ENCODE measurements around the gene MLLT10.

Gene MLLT10

DNA sequence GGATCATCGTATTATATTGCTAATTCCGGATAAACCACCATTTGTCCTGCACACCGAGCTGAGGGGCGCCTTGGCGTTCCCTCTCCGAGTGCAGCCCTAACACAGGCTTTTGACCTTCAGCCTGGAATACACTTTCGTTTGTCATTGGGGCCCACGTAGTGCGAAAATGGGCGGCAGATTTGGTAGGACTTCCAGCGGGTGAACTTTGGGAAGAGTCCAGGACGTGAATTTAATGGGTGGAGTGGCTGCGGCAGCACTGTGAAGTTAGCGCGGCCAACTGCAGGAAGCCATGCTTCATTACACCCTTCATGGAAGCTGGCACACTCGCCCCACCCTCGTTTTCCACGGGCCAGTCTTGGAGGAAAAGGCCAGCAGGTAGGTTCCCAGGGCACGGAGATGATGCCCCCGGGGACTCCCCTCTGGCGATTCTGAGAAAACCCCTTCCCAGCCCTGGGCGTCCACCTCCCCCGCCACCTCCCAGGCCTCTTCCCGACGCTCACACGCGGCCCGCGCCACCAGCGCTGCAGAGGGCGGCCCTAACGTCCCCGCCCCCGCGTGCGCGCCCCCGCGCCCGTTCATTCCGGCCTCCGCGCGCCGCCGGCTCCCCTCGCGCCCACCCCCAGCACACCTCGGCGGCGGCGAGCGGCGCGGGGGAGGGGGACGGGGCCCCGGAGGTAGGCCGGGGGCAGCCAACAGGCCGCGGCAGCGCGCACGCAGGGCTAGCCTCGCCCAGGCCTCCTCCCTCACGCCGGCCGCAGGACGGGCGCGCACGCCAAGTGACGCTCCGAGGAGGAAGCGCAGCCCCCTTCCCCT, at the start of gene MLLT10:
MLLT10 (plus strand) TSS at position 766 of the 813 bp plus-strand sequence. CDS start 413 bp downstream, outside the sequence.
- DNase-seq: peak; percentile 94

DNA sequence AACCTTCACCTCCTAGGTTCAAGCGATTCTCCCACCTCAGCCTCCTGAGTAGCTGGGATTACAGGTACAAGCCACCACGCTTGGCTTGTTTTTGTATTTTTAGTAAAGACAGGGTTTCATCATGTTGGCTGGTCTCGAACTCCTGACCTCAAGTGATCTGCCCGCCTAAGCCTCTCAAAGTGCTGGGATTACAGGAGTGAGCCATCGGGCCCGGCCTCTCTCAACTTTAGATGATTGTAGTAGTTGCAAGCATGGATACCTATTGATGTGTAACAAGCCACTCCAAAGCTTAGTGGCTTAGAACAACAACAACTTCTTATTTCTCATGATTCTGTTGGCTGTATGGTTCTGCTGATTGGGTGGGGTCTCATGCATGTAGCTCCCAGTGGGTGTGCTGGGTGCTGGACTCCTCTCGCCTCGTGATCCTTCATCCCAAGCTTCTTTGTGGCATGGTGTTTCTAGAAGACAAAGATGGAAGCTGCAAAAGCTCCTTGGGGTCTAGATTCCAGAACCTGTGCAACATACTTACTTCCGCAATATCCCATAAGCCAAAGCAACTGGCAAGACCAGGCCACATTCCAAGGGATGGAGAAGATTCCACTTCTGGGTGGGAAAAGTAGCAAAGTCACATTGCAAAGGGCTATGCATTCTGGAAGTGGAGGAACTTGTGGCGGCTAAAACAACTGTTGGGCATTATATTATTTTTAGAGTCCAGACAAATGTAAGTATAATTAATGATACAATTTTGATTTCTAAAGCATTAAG, 46.4 kb upstream of the MLLT10 start:
- DNase-seq: no peak

DNA sequence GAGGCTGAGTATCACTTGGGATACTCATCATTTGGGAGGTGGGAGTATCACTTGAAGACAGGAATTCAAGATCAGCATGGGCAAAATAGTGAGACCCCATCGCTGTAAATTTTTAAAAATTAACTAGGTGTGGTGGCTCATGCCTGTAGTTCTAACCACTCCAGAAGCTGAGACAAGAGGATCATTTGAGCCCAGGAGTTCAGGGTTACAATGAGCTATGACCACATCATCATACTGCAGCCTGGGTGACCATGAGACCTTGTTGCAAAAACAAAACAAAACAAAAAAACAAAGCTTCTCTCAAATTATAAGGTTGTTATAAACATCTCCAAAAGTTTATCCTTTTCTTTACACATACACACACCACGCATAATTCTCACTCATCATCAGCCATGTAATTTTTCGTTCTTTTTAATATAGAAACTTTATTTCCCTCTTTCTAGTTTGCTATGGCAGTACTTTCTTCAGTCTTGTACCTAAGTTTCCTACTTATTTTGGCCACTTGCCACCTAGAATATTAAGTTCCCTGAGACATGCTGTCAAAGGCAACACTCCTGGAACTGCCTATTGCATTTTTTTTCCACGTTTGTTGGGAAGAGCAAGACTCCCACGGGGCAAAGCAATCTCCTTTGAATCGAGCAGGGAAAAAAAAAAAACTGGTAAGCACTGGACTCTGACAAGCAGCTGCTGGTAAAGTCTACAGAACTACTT, 45.6 kb upstream of the MLLT10 start:
- no peak for DNase-seq

DNA sequence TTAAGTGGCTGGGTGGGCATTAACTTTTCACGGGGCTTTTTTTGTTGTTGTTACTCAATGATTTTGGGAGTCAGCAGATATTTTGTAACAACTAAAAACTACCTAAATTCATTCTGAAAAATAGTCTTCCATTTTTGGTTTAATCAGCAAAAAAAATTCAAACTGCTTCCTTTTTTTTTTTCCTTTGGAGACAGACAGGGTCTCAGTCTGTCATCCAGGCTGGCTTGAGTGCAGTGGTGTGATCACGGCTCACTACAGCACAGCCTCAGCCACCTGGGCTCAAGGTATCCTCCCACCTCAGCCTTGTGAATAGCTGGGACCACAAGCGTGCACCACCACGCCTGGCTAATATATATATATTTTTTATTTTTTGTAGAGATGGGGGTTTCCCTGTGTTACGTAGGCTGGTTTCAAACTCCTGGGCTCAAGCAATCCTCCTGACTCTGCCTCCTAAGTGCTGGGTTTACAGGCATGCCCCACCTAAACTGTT, 45.0 kb upstream of the MLLT10 start:
- DNase-seq: no peak

DNA sequence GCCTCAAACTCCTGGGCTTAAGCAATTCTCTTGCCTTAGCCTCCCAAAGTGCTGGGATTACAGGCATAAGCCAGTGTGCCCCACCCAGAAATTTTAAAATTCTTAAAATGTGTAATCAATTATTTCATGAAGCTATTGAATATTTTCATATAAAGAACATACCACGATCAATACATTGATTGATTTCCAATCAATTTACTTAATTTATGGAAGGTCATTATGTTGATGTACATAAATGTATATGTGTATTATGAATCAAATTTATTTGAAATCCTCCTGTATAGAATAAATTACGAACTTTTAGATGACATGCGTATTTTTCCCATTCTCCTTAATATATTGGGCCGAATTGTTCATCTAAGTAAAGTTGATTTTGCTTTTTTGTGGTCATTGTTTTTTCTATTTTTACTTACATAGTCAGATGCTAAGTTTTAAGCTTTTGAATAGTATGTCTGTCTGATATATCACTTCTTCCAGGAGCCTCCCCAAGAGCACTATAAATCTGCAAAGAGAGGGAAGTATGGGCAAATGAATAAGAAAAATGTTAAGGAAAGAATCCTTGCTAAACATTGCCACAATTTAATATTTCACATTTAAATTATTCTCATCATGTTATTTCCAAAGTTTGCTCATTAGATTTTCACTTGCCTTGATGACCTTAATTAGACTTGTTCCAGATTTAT, 43.9 kb upstream of the MLLT10 start:
- no peak for DNase-seq

DNA sequence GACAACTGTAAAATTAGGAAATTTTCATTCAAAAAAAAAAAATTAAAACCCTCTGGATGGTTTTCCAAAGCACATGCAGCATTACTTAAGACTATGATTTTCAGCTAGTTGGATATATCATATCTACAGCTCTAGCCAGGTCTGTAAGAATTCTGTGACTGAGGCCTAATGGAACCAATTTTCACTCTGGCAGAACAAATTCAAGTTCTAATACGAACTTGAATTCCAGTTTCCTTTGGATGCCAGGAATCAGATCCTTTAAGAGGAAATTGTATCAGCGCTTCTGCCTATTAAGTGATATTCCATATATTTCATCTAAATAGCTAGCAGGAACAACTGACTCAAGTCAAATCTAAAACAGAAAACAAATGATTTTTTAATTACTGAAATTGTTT, 43.3 kb upstream of the MLLT10 start:
- DNase-seq: no peak

DNA sequence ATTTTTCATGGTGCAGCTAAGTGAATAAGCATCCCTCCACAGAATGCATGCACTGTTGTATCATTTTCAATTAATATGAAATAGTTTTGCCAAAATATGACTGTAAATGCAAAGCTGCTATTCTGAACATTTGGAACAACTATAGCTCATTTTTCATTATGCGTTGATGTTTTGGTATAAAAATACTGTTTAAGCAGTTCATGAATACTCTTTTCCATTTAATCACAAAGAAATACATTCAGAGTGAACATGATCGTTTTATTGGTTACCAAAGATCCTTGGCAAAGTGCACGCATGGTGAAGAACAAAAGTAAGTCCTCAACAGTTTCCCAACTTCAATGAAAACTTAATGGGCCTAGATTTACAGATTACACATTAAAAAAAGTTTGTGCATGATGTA, 41.6 kb upstream of the MLLT10 start:
- no peak for DNase-seq

DNA sequence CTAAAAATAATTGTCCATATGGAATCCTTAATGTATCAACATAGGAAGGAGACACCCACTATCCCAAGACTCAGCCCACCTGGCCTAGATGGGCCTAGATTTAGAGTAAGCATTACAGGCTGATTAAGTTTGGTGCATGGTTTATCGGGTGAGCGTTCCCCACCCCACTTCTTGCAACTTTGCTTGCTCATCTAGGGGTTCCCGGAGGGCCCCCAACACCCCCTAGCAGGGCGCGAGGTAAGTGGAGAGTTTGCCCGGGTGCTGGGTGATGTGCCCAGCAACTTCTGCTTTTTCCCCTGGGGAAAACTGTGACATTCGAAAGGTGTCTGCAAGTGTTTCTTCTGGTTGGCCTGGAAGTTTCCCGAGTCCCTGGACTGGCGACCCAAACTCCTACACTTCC, 40.2 kb upstream of the MLLT10 start:
- DNase-seq: no peak

DNA sequence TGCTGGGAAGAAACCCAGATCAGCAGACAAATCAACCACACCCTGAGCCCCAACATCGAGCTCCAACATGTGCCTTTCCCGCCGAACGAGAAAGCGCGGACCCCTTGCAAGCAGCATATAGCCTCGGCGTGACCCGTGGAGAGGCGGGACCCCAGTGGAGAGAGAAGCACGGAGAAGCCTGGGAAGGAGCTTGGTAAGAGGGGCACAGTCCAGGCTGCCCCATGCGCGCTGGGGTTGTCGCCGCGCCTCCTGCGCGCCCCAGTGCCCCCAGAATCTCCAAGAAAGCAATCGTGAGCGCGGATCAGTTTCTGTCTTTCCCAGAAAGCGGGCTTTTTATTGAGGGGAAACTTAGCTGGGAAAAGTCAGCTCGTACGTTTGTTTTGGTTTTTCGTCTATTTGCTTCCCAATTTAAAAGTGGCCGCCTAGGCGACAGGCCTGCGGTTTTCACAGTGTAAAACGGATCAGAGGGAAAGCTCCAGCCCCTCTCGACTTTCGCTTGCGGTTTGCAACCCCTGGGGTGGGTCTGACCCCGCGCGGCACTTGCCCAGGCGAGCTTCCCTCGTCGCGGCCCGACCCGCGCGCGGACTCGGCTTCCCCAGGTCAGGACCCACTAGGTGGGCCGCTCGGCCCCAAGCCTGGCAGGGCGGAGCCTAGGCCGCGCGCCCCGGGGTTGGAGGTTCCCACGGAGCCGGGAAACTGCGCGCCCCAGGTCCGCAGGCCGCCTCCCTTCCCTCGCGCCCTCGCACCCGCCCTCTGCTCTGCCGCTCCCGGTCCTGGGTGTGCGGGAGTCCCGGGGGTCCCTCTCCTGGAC, 39.6 kb upstream of the MLLT10 start:
- peak; percentile 13 for DNase-seq

DNA sequence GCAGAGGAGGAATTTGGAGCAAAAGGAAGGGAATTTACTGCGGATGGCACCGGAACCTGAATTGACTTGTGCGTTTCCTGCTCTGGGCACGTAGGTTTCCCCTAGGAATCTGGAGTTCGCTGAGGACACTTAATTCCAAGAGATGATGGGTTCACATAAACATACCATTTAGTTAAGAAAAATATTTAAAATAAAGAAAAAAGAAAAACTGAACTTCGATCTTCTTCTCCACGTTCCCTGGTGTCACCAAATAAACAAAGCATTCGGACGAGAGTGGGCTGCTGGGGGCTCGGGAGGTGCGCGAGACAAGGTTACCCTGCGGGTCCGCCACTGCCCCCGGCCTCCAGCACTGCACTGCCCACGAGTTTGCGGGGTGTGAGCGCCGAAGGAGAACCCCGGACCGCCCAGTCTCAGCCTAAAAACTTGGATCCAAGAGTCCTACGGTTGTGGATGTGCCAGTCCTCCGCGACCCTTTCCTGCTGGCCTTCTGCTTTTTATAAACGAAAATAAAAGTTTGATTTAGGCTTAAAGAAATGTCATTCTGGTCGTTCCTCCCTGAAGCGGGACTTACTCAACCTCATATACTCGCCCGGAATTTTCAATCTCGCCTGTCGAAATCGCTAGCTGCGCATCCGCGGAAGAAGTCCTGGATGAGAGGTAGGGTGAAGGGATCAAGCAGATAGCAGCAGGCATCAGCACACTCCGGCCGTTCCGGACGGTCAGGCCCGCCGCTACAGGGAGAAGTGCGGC, 38.9 kb upstream of the MLLT10 start:
- DNase-seq: no peak

DNA sequence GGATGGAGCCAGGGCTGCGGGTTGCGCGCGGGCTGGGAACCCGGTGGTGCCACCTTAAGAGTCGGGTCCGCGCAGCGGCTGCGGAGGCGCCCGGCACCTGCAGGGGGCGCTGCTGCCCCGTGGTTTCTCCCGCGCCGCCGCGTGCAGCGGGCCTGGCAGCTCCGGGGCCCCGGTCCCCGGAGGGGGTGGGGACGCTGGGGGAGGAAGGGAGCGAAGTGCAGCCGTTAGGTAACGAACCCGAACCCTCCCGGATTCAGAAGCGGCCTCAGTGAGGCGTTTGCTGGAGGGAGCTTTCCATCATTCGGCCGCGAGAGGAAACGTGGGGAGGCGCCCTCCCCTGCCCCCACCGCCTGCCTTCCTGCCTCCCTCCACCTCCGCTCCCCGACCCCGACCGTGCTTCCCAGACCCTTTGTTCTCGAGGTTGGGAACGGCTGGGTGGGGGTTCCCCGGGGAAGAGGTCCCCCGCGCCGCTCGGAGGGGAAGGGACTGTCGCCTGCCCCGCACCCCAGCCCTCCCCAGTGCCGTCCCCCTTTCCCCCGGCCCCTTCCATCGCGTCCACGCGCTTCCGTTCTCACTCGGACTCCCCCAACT, 38.2 kb upstream of the MLLT10 start:
- peak; percentile 89 for DNase-seq

DNA sequence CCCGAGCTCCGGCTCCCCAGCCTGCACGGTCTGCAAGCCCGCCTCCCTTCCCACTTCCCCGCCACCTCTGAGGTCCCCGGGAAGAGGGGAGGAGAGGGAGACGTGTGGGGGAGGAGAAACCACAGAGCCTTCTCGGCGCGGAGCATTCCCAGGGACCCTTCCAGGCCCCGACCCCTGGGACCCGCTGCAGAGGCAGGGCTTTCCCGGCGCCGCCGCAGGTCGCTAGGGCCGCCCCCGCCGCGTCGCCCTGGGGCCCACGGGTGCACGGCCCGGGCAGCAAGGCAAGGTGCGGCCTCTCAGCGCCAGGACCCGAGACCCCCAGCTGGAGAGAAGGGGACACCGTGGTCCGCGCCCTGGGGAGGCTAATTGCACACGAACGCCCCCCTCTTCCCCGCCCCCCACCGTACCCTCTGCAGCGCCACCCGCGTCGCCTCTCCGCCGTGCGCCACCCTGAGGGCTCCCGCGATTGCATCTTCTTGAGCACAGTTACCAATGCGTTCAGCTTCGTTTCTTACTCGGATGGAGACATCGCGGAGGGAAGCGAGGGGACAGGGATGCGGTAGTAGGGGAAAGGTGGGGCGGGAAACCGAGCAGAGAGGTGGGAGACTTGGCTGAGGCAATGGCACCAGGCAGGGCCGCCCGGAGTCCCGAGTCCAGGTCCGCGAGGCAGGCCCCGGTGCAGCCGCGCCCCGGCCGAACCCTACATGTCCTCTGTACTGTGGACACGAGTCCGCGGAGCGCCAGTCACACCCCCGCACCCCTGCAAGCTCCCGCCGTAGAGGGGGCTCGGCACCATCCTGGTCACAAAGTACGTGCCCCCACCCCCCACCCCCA, 37.5 kb upstream of the MLLT10 start:
- peak; percentile 56 for DNase-seq

DNA sequence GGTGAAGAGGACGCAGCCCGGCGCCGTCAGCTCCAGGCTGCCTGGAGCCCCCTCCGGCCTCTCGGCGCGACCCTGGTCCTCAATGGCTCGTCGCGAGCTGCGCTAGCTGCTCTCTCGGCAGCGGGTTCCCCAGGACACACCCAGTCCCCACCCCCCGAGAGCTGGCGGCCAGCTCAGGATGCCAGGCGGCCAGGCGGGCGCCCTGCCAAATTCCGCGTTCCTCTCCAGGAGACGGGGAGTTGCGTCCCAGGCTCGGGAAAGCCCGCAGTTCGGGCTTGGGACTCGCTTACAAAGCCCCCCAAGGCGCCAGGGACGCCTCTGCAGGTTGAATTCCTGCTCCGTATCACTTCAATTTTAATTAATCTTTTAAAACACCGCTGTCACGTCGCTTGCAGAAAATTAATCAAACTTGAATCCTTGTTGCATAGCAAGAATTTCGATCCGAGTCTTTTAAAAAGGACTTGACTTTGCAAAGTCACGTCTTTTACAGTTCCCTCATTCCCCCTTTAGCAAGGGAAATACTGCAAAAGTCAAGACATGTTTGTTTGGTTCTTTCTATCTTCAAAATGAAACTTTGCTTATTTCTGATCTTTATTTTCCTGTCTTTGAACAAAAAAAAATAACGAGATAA, 36.7 kb upstream of the MLLT10 start:
- peak; percentile 9 for DNase-seq

DNA sequence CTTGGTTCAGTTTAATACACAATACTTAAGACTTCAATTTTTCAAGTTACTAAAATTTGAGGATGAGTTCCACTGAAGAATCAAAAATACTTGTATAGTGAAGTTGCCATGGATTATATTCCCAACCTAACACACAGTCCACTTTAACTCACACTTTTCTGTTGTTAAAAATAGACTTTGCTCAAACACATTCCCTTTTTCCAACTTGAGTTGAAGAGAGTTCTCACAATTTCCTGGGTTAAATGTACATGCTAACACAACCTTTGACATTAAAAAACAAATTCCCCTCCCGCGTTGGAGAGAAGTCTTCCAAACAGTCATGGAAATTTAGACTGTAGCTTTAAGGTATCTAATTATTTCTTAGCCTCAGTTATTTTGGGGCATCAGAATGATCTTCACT, 35.7 kb upstream of the MLLT10 start:
- DNase-seq: no peak

DNA sequence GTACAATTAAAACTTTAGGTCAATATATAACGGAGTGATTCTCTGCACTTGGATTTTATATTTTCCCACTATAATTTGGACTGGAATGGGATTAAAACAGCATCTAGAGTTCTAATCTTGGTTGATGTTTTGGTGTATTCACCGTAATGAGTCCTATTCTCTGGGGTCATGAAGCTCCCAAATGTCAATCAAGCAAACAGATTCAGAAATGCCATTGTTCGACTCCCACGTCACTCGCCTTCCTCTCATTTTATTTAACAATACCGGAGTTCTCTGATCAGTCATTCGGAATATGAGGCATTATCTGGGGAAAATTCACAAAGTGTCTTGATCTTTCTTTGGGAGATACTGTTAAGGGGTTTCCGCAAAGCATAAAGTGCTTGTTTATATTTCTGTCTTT, 35.0 kb upstream of the MLLT10 start:
- no peak for DNase-seq

DNA sequence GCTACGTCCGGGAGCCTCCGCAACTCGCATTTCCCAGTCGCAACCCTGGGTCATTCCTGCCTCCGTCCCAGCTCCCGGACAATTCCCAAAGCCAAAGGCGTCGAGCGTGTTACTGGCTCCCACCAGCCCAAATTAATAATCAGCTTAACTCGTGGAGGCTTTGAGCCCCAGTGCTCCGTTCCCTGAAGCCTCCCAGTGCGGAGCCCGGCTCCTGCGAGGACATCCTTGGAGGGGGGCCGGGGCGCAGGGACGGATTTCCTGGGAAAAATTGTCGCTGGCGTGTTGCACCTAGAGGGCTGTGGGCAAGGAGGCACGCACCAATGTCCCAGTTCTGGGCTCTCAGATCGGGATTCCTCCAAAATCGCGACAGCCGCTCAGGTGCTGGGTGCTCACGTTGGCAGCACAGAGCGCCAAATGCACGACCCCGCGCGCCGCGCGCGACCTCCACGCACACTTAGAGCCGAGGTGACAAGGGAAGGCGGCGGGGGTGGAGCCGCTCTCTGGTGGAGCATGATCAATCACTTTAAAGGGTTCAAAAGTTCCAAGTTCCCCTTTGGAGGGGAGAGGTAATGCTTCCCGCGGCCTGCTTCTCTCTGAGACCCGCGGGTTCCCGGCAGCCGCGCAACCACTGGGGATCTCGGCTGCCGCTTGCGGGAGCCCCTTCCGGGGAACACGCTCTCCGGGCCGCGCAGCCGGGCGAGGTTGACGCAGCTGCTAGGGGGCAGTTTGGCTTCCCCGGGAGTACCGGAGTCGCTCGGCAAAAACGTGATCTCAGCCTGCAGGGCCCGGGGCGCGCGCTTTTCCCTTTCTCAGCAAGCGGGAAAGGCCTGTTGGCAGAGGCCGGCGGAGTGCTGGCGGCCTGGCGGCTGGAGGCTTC, 34.1 kb upstream of the MLLT10 start:
- no peak for DNase-seq

DNA sequence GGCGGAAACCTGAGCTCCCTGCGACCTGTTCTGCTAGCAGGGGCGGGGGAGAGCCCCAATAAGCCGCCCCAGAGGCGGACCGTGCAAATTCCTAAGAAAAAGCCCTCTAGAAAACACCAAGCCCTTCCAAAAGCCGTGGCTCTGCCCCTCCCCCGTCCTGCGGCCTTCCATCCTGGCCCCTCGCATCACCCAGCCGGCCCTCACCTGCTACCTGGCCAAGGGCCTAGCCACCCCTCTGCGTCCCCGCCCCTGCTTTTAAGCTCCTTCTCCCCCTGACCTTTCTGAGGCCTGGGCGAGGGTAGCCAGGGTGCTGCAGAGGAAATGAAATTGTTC, 33.5 kb upstream of the MLLT10 start:
- no peak for DNase-seq

DNA sequence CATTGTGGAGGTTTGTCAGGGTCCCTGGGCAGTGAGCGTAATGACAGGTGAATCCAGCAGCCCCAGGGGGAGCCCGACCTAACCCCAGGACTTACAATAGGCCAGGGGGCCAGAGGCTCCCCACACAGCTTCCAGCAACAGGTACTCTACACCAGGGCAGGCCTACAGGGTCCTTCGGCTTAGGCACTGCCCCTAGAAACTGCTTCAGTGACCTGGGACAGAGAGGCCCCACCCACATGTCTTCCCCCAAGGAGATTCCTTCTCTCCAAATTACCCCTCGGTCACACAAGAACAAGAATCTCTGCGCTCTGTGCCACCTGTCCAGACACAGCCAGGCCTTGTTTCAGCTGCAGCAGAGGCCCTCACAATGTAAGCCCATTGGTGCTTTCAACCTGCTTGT, 32.9 kb upstream of the MLLT10 start:
- DNase-seq: no peak

All from CD4-positive, alpha-beta T cell treated with Interleukin-12 subunit alpha and Interleukin-12 subunit beta, for 1 hour (primary cell).